Hematopoietic multipotent progenitor cell treated with erythropoietin and hydrocortisone succinate and interleukin-3 and kit ligand, for 17 days (in vitro differentiated cells): ENCODE results near the gene CADM1.

Source experiments
- DNase-seq: peaks from one replicate; pipeline ENCODE4 v3.0.0-alpha.2; 2015; ENCODE audit warnings: low spot score

Gene CADM1

DNA sequence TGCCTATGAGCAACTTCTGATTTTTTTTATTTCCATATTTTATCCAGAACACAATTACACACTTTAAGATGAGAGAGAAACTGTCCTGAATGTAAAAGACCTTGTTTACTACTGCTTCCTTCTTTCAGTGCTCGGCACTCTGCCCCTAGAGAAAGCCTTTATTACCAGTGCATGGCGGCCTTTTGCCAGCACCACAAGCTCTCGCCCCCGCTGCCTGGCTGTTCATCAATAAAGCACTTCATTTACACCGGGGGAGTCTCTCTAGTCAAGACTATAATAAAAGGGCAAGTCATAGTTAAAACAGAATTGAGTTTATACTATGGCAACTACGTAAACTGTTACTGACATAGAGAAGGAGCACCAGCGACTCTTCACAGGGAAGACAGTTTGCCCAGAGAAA is 259.5 kb downstream of the CADM1 start:
- DNase-seq: no peak

DNA sequence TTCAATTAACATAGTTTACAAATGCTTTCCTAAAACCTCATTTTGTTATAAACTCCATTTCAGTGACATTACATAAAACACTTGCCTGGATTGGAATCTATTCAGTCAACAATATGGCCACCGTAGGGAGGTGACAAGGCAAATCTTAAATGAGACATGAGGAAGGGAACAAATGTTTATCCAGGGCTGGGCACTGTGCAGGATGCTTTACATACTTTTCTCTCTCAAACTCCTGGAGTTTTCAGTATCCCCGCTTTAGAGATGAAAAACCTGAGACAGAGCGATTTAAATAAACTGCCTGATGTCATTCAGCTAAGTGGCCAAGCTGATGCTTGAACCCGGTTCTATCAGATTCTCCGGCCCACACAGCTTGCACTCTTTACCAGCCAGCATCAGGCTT is 259.9 kb downstream of the CADM1 start:
- no peak for DNase-seq

DNA sequence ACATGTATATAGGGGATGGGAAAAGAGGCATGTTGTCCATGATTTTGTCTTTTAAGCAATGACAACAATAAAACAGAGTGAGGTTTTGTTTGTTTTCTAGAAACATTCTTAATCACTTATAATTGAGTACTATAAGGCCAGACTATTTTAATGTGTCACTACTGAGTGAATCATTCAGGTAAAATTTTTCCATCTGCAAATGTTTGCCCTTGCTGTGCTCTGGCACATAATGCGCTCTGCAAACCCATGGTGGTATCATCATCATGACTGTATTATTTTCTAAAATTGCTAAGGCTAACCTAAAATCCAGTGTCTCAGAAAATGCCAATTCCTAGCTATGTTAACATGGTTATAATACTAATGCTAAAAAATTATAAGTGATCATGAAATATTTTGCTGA is 261.2 kb downstream of the CADM1 start:
- DNase-seq: no peak

DNA sequence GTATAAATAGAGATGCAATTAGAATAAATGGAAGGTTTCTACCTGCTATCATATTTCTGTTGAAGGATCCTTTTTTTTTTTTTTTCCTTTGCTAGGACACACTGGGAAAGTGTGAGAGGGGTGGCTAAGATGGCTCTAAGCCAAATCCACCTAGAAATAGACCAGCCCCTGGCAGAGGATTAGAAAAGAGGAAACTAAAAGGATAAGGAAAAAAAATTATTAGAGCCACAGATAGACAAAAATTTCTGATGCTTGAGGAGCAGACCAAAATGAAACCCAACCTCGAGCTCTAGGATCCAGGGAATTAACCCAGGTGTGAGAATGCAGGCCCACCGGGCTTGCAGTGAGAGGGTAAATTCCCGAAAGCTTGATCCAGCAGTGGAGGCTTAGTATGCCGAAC is 262.3 kb downstream of the CADM1 start:
- no peak for DNase-seq

DNA sequence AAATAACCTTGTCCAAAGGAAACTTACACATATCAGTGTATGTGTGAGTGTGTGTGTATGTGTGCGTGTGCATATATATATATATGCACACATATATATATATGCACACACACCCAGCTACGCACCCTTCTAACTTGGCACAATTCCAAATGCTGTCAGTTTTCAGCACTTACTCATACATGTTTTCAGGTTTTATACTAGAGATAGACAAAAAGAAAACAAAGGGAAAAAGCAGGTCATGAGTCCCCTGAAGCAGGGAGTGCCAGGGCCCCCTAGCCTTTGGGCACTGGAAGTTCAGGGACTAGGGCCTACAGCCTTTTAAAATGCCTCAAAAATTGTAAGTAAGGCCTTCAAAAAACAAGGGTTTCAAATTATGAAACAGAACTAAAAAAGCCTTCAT is 265.4 kb downstream of the CADM1 start:
- no peak for DNase-seq

DNA sequence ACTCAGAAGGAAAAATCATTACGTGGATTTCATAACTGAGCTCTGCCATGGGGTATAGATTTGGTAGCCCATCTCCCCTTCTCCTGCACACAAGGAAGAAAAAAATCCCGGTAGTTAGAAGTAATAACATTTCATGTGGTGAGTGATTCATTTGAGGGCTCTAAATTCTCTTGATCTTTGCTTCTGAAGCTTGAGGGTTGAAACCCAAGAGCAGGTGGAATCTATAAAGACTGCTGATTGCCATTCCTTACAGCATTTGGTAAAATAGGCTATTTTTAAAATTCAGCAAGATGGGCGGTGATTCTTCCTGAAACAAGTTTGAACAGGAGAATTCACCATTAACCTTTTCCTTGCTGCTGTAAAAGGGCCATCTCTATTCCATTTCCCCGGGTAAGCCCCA is 266.1 kb downstream of the CADM1 start:
- no peak for DNase-seq

DNA sequence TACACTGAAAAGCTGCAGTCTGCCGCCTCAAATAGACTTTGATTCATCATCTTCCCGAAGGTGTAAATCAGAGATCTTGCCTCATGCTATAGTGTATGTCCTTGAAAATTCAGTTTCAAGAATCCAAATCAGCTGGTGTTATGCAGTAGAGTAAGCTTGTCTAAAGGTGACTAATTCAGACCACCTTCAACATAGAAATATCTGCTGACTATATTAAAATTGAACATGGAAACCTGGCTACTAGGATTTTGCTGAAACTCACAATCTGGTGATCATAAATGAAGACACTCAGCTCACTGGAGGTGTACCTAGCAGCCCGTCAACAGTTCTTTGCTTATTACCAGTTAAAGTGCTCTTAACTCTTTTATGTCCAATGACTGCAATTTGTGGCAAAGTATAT is 266.6 kb downstream of the CADM1 start:
- DNase-seq: no peak

DNA sequence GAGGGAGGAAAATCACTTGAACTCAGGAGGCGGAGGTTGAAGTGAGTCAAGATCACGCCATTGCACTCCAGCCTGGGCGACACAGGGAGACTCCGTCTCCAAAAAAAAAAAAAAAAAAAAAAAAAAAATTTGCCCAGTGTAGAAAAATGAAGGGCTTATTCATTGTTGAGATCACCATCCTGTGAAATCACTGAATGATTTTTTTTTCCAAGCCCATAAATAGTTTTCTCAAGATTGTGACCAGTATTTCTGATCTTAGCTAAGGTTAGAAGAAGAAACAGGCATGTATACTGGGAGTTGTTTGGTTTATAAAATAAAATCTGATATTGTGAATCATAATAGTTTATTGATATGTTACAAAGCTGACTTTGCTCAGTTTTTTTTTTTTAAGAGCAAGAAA is 269.4 kb downstream of the CADM1 start:
- no peak for DNase-seq

DNA sequence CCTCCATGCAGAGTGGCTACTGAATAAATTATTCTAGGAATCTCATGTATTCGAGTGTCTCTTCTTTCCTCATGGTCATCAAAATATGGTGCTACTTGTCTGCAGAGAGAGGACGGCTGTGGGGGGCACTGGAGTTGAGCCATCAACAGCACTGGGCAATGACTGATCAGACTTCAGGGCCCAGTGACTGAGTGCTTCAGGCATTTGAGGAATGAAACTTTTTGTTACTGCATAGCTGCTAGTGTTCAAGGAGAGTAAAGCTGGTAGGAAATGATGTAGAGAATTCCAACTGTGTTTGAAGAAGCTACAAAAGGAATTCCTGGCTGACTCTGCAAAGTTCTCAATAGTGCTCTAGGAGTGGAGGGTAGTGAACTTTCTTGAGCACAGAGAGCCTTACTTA is 277.7 kb downstream of the CADM1 start:
- DNase-seq: no peak

DNA sequence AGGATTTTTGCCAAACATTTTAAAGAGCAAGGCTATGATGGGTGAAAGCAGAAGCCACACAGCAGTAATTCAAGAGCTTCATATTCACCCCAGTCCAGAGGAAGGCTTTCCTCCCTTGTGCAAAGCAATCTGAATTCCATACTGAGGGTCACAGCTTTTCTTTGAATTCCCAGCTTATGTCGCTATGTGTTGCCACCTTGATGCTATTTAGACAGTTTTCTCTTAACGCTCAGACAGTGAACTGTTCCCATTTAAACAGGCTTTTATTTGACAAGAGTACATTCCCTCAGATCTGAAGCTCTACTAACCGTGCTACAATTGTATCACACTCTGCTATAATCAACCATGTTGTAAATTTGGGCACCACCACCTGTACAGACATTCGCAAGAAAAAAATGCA is 279.7 kb downstream of the CADM1 start:
- no peak for DNase-seq

DNA sequence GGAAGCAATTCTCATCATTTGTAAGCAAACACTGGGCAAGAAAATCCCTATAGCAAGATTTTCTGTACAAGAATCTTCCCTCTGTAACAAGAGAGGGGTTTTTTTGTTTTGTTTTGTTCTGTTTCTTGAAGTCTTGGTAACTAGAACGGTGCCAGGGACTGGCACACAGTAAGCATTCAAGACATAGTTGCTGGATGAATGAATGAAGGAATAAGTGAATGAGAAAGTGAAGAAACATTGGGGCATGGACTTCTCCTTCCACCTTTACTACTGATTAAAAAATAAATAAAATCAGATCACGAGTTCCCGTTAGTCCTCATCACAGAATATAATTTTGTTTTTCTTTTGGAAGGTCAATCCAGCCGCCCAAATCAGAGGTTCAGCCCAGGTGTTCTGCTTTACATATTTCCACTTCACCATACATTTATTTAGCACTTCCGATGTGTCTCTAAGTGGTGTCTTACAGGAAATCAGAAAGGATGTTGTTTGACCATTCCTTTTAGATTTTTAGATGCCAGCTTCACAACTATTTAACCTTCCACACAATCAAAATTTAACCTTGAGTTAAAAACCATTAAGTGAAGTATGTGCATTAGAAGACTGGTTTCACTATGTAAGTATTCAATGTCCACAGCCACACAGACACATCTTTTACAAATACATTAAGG is 281.2 kb downstream of the CADM1 start:
- no peak for DNase-seq

DNA sequence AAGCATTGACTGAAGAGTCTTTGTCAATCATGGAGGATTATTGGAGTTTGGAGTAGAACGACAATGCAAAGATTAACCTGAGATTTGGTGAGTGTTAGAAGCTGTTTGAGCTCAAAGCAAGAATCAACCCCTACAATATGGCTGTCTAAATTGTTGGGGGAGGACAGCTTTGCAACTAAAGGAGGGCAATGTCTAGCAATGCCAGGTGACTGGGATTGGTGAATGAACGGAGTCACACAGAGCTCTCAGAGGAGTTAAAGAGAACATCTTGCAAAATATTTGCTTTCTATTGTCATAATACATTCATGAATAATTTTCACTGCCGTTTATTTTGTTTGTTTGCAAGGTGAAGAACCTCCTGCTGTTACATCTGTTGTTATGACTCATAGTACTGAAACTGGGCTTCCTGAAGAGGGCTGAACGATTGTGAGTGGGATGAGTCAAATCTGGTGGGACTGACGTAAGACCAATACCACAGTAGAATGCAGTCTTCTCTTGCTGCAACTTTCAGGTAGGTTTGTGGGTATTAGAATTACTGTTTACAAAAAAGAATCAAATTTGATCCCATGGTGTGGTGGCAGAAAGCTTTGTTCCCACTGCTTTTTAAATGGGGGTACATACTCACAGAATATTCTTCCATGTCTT is 281.9 kb downstream of the CADM1 start:
- no peak for DNase-seq

DNA sequence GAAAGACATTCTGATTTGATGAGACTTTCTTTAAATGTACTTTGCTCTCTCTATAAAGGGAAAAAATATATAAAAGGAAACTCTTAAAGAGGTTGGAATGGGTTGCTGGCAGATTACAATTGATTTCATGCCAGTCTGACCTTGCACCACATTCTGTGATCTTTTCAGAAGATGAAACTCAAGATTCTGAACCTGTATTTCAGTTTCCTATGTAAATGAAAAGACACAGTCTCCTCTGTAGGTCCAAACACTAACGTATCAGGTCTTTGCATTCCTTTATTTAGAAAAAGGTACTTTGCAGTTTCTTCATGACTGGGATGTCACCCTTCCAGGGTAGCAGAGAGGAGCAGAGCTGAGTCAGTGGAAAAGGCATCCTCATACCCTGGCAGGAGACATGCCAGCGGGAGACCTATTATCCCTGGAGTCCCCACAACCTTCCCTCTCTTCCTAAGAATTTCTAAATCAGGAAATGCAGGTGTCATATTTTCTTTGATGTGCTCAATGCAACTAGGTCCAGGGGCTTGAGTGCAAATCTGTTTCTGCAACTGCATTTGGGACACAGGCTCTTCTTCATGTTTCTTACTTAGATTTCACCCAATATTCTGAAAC is 282.6 kb downstream of the CADM1 start:
- DNase-seq: no peak

DNA sequence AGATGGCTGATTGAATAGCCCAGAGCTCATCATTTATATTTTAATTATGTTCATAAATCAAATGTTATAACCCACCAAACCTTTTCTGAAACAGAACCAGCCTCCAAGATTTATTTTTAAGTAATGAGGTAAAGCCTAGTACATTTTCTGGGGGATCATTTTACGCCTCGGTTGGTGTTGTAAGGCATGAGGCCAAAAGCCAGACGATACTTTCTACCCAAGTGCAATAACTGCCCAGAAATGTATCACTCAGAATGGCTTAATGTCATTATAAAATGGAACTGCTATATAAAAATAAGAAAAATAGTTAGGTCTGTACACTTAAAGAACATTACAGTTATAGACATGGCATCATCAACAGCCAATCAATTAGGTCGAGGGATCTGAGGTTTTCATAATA is 283.3 kb downstream of the CADM1 start:
- DNase-seq: no peak

DNA sequence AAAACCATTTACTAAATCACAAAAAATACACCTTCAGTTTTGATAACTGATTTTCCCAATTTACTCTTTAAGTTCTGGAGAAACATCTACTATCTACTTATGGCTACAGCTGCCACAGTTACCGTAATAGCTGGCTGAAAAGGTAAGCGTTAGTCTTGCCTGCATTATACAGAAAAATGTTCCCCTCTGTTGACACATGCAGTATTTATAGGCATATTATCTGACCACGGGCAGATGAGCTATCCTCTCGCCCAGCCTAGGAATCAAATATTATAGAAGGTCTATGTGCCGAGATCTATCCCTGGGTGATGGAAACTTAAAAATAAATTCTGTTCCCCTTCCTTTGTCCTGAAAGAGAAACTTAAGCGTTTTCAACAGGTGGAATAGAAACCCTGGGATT is 283.8 kb downstream of the CADM1 start:
- DNase-seq: no peak

DNA sequence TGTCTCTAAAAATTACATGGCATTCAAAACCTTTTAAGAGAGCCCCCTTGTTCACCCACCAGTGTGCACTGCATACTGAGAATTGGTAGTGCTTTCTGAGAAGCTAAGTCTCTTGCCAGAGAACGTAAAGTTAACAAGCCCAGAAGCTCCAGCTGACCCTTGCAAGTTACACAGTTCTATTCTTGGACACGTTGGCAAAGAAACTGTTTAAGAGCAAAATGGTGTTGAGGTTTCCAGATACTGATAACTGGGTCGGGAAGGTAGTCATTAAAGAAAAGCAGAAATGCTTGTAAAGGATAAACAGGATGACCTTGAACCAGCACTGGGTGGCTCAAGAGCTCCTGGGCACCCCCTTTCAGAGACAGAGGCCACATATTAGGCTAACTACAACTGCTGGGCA is 284.8 kb downstream of the CADM1 start:
- no peak for DNase-seq

DNA sequence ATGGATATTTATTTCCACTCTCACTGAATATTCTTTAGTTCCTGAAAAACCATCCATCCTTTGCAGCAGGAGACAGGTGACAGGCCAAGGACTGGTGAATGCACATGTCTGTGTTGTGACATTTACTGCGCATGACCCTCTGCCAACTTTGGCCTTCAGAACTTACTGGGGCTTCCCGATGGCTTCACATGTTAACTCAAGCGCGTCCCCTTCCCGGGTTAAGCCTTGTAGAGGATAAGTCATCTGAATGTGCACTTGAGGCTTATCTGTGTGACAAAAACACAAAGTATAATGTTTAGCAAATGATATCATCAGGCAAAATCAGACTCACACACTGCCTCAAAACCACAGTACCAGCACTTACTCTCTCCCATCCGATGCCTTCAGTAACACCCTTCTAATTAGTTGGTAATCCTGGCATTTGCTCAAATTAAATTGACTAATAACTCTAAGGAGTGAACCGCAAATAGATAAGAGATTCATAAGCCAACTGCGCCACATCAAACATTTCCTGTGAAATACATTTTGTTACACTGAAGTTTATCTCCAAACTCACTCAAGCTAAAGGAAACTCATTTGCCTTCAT is 286.4 kb downstream of the CADM1 start:
- no peak for DNase-seq

DNA sequence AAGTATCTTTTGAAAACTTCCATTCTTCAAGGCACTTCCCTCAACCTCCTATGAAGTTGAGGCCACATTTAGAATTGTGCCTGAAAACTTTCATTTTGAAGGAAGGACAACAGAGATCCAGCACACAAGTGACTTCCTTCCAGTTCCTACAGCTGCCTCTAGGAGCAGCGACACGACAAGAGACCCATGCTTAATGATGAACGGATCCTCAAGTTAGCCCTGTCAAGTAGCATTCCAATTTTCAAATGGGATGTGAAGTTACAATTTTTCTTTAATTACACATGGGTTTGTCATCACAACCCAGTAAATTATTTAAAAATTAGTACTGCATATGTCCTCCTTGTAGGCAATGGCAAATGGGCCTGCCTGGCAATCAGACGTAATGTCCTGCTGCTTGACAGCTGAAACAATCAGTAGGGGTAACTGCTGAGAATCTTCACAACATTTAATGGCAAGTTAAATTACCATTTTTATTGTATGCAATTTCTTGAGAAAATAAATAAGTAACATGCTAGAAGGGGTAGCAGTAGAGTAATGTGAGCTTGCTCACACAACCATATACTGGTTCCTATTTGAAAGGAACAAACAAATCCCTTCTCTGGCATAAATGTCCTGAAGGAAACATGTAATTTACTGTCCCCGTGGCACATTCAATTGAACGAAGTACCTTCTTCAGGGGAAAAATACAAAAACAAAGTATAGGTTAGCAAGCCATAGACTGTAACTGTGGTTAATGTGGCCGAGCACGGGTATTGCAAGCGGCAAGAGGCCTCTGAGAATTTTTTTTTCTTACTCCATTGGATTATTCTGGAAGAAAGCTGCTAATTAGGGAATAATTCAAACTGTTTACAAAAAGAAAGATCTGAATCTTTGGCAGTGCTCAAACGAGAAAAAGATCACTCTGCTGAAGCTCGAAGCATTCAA is 288.3 kb downstream of the CADM1 start:
- no peak for DNase-seq

DNA sequence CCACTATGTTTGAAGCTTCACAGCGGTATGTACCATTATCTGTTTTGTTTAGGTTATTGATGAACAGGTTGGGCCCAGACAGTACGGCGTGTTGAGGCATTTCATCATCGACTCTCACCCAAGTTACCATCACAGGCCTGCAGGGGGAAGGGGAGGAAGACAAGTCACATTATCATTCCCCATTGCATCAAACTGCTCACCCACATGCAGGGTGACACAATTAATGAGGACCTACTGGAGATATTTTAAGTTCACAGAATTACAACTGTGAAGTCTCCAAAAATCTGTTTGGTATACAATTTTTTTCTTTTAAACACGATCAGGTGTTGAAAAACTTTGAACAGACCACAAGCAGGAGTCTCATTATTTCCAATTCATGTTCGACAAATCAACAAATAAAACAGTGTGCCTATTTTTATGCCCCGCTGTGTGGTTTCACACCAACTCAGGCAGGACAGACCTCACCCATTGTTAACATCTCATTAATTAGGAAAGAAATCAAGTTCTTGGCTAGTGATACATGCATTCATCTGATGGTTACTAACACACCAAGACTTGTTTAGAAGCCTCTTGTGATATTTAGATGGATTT is 289.5 kb downstream of the CADM1 start:
- DNase-seq: no peak

DNA sequence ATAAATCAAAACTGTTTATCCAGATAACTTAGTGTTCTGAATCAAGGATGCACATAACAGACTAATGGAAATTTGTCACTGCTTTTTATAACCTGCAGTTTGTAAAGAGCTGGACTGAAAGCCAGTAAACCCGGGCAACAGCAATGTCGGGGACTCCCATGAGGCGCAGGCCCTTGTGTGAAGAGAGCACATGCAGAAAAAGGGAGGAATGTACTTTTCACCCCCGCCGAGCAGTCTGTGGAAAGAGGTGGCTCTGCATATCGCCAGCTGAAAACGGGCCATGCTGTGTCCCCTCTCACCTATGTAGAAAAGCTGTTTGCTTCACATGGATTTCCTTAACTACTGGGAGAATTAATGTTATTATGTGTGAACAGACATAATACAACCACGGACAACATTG is 291.2 kb downstream of the CADM1 start:
- DNase-seq: no peak

DNA sequence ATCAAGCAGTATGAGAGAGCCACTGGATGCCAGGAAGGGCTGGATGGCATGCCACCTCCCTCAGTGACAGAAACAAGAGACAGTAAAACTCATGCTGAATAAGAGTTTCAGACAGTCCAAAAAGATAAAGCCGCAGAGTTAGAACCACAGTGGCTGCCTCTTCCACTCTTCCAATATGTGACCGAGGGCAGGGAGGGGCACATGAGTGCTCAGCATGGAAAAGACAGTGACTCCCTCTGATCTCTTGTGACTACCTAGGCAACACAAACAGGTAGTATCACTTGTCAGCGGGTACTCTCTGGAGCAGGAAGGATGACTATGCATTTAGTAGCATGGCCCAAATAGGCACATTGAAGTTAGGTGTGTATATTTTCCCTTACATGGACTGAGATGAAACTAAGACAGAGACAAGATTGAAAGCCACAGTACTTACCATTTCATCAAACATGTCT is 295.4 kb downstream of the CADM1 start:
- no peak for DNase-seq

DNA sequence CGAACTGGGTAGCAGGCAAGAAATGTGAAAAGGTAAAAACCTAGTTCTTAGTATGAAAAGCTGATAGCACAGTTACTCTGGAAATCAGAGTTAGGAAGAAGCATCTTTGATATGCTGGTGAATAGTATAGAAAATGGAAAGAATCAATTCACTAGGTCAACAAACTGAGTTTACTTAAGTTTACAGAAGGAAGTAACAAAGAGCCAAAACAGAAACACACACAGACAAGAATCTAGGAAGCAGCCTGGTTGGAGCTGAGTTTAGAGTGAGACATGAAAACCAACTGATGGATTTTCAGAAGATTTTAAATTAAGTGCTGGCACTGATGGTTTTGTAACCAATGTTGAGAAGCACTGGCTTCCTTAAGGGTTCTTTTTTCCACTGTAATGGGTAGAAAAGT is 296.3 kb downstream of the CADM1 start:
- DNase-seq: no peak
